Fibroblast of mammary gland (primary cell): Measurements from ENCODE around the gene CHPF2.

Experiments used
- DNase-seq: peaks from one replicate; pipeline ENCODE4 v3.0.0-alpha.2; 2010; ENCODE audit warnings: low read depth
- H3K4me3 ChIP-seq: 2 replicates; pipeline ENCODE4 v1.5.1; 2011; ENCODE audit warnings: low read depth, mild to moderate bottlenecking, low read length, moderate library complexity; ENCODE audit not compliant: control insufficient read depth
- TF ChIP-seq, protein P1 (sequence below): conservative IDR thresholded peaks from 2 replicates; pipeline ENCODE4 v1.5.1; 2011; ENCODE audit warnings: low read depth, low read length, inconsistent platforms; ENCODE audit not compliant: control insufficient read depth, insufficient read depth

CHPF2 gene

DNA sequence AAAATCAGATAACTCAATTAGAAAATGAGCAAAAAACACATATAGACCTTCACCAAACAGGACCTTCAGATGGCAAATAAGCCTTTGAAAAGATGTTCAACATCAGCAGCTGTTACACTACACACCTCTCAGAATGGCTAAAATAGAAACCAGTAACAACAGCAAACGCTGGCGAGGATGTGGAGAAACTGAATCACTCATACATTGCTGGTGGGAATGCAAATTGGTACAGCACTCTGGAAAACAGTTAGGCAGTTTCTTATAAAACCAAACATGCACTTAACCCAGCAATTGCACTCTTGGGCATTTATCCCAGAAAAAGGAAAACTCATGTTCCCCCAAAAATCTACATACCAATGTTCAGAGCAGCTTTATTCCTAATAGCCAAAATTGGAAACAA is 53.9 kb downstream of the CHPF2 start:
- no peak overlapping the region for H3K4me3 ChIP-seq
- TF ChIP-seq, protein P1, sequence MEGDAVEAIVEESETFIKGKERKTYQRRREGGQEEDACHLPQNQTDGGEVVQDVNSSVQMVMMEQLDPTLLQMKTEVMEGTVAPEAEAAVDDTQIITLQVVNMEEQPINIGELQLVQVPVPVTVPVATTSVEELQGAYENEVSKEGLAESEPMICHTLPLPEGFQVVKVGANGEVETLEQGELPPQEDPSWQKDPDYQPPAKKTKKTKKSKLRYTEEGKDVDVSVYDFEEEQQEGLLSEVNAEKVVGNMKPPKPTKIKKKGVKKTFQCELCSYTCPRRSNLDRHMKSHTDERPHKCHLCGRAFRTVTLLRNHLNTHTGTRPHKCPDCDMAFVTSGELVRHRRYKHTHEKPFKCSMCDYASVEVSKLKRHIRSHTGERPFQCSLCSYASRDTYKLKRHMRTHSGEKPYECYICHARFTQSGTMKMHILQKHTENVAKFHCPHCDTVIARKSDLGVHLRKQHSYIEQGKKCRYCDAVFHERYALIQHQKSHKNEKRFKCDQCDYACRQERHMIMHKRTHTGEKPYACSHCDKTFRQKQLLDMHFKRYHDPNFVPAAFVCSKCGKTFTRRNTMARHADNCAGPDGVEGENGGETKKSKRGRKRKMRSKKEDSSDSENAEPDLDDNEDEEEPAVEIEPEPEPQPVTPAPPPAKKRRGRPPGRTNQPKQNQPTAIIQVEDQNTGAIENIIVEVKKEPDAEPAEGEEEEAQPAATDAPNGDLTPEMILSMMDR, result no peak
- DNase-seq, result no peak
